Prostate gland (tissue), 2 donors: Measurements from ENCODE around the gene WDFY4. TPM values are rescaled to one million over a fixed set of nuclear protein-coding genes. Genes with fewer than 3 reads are reported as not detected.

Experiments
- DNase-seq: peaks from one replicate; pipeline ENCODE4 v3.0.0-alpha.2; 2019; ENCODE audit warnings: low spot score
- H3K27ac ChIP-seq, 2 donors: fragments of 200-600 bp; sonication (generic); 2 replicates each; pipeline ENCODE4 v1.5.1; 2017 to 2019
- H3K27me3 ChIP-seq: fragments of 200-600 bp; sonication (generic); replicated peaks from 2 replicates; pipeline ENCODE4 v1.5.1; 2019; ENCODE audit not compliant: insufficient read depth
- H3K36me3 ChIP-seq, 2 donors: fragments of 200-600 bp; sonication (generic); 1 replicate in 1 of 2; 2 replicates in 1 of 2; pipeline versions ENCODE4 v1.5.1 to v1.8.1; 2017 to 2019
- H3K4me1 ChIP-seq: fragments of 200-600 bp; sonication (generic); replicated peaks from 2 replicates; pipeline ENCODE4 v1.5.1; 2019
- H3K4me3 ChIP-seq, 2 donors: fragments of 200-600 bp; sonication (generic); 2 replicates each; pipeline ENCODE4 v1.5.1; 2017 to 2019
- H3K9me3 ChIP-seq: fragments of 200-600 bp; sonication (generic); 2 replicates; pipeline ENCODE4 v1.5.1; 2017
- CTCF ChIP-seq, 4 experiments: fragments of 200-600 bp in 2 of 4; fragments of 450-650 bp in 2 of 4; sonication (generic) in 2 of 4; IDR thresholded peaks; 1 replicate in 3 of 4; 2 replicates in 1 of 4; pipeline ENCODE4 v1.5.1; 2016 to 2019; ENCODE audit warnings: antibody characterized with exemption in 4 of 4, mild to moderate bottlenecking in 2 of 4, moderate library complexity in 2 of 4
- POLR2A ChIP-seq: fragments of 450-650 bp; IDR thresholded peaks from one replicate; pipeline ENCODE4 v1.6.1; 2016; ENCODE audit warnings: antibody characterized with exemption, mild to moderate bottlenecking
- POLR2AphosphoS5 ChIP-seq: sonication (generic); formaldehyde crosslinking; IDR thresholded peaks from one replicate; pipeline ENCODE4 v1.6.1; 2017; ENCODE audit warnings: antibody characterized with exemption
- WGBS: methylation state at CpG from one replicate; pipeline ENCODE4 v1.1.5; 2018; 5-methylcytosine and 5-hydroxymethylcytosine counted together
- intact Hi-C: fragments of 100-400 bp; cut with DNase I; formaldehyde crosslinking; loops from one replicate; pipeline ENCODE4 v1.14.2; 2022
- total RNA-seq, 2 donors: library from RNA; depleted of rRNA; stranded (reverse); fragments of >200 nt; gene quantifications; one replicate each; pipeline ENCODE4 v1.1.0, GENCODE V29; 2016

WDFY4 gene
- total RNA-seq, 2 donors from 2014 or later = 0.59 to 5.7 TPM

- 96% methylated on average over 1 of the region's 1 CpG for WGBS
- intact Hi-C loops = no loop called here
- TF ChIP-seq CTCF (IDR thresholded peaks at IDR 0.05) = no peak
- TF ChIP-seq POLR2AphosphoS5 = no peak
- no peak for TF ChIP-seq POLR2A
- no peak overlapping the region for H3K4me3 ChIP-seq
- no peaks in the 10 kb centered on the region for H3K9me3 ChIP-seq
- no peak overlapping the region for H3K27ac ChIP-seq
- DNase-seq = no peak
- no peaks in the 10 kb centered on the region for H3K36me3 ChIP-seq
- no peaks in the 10 kb centered on the region for H3K4me1 ChIP-seq
- no peaks in the 10 kb centered on the region for H3K27me3 ChIP-seq
Observed at GRCh38 chr10:48964038-48964437, 279.4 kb downstream of the WDFY4 start.

- Histone ChIP-seq H3K4me1 (no peaks in the 10 kb centered on the region), H3K4me3 (no peak overlapping the region), H3K36me3 (no peaks in the 10 kb centered on the region), H3K27me3 (no peaks in the 10 kb centered on the region), H3K27ac (no peak overlapping the region), H3K9me3 (no peaks in the 10 kb centered on the region)
- intact Hi-C loops = no loop called here
- WGBS = 95% methylated on average over 4 of the region's 4 CpGs
- TF ChIP-seq POLR2A (no peak), CTCF (IDR thresholded peaks at IDR 0.05) (no peak), POLR2AphosphoS5 (no peak)
- no peak for DNase-seq
Observed at GRCh38 chr10:48965460-48965859, 280.8 kb downstream of the WDFY4 start.

- intact Hi-C loops = no loop called here
- TF ChIP-seq POLR2A = no peak
- no peak for TF ChIP-seq POLR2AphosphoS5
- TF ChIP-seq CTCF (IDR thresholded peaks at IDR 0.05) = no peak
- no peak overlapping the region for H3K27ac ChIP-seq
- 93% methylated on average over 3 of the region's 3 CpGs for WGBS
- H3K4me1 ChIP-seq = no peaks in the 10 kb centered on the region
- H3K36me3 ChIP-seq = no peaks in the 10 kb centered on the region
- H3K4me3 ChIP-seq = no peak overlapping the region
- no peak for DNase-seq
- no peaks in the 10 kb centered on the region for H3K9me3 ChIP-seq
- H3K27me3 ChIP-seq = no peaks in the 10 kb centered on the region
Observed at GRCh38 chr10:48968036-48968435, 283.4 kb downstream of the WDFY4 start.

GRCh38 chr10:48970046-48970445 is 285.4 kb downstream of the WDFY4 start:
- Histone ChIP-seq H3K9me3 (no peaks in the 10 kb centered on the region), H3K27me3 (no peaks in the 10 kb centered on the region), H3K4me3 (no peak overlapping the region), H3K4me1 (no peaks in the 10 kb centered on the region), H3K36me3 (no peaks in the 10 kb centered on the region), H3K27ac (no peak overlapping the region)
- intact Hi-C loops = no loop called here
- no peak for DNase-seq
- 94% methylated on average over 14 of the region's 14 CpGs for WGBS
- TF ChIP-seq CTCF (IDR thresholded peaks at IDR 0.05) = no peak
- no peak for TF ChIP-seq POLR2AphosphoS5
- TF ChIP-seq POLR2A = no peak

- Histone ChIP-seq H3K27me3 (no peaks in the 10 kb centered on the region), H3K9me3 (no peaks in the 10 kb centered on the region), H3K27ac (no peak overlapping the region), H3K36me3 (no peaks in the 10 kb centered on the region), H3K4me3 (no peak overlapping the region), H3K4me1 (no peaks in the 10 kb centered on the region)
- no peak for DNase-seq
- TF ChIP-seq CTCF (IDR thresholded peaks at IDR 0.05) (no peak), POLR2A (no peak), POLR2AphosphoS5 (no peak)
- intact Hi-C loops = no loop called here
- WGBS = 85% methylated on average over 4 of the region's 4 CpGs
Observed at GRCh38 chr10:48970654-48971053, 286.0 kb downstream of the WDFY4 start.
